Sigmoid colon (tissue), 7 donors: Measurements from ENCODE around the gene MTUS2. TPM values are rescaled to one million over a fixed set of nuclear protein-coding genes. Genes with fewer than 3 reads are reported as not detected.

ENCODE experiments used
- DNase-seq: peaks from one replicate; pipeline ENCODE4 v3.0.0-alpha.2; 2019
- H3K27ac ChIP-seq, 4 donors: fragments of 200-600 bp; sonication (generic); one replicate each; pipeline ENCODE4 v1.5.1; 2016 to 2019; ENCODE audit warnings: mild to moderate bottlenecking in 1 of 4
- H3K27me3 ChIP-seq, 3 donors: fragments of 200-600 bp; sonication (generic); one replicate each; pipeline ENCODE4 v1.5.1; 2019; ENCODE audit warnings: mild to moderate bottlenecking in 1 of 3
- H3K36me3 ChIP-seq, 4 donors: fragments of 200-600 bp; sonication (generic); one replicate each; pipeline ENCODE4 v1.5.1; 2016 to 2019
- H3K4me1 ChIP-seq, 4 donors: fragments of 200-600 bp; sonication (generic); one replicate each; pipeline ENCODE4 v1.5.1; 2017 to 2019
- H3K4me3 ChIP-seq, 4 donors: fragments of 200-600 bp; sonication (generic); one replicate each; pipeline ENCODE4 v1.5.1; 2017 to 2019; ENCODE audit warnings: mild to moderate bottlenecking in 2 of 4, moderate library complexity in 1 of 4
- H3K9me3 ChIP-seq, 4 donors: fragments of 200-600 bp in 3 of 4; sonication (generic) in 3 of 4; one replicate each; pipeline versions ENCODE4 v1.5.1 to v1.6.1; 2013 to 2019
- CTCF ChIP-seq, 4 experiments: fragments of 450-650 bp in 3 of 4; fragments of 200-600 bp in 1 of 4; IDR thresholded peaks; one replicate each; pipeline ENCODE4 v1.5.1; 2016 to 2019; ENCODE audit warnings: antibody characterized with exemption in 4 of 4, mild to moderate bottlenecking in 3 of 4, moderate library complexity in 2 of 4
- EP300 ChIP-seq, 4 donors: sonication (generic); formaldehyde crosslinking; IDR thresholded peaks; one replicate each; pipeline ENCODE4 v1.6.1; 2017; ENCODE audit warnings: antibody characterized with exemption in 4 of 4
- POLR2A ChIP-seq, 2 donors: fragments of 450-650 bp; IDR thresholded peaks; one replicate each; pipeline ENCODE4 v1.6.1; 2016; ENCODE audit warnings: antibody characterized with exemption in 2 of 2, mild to moderate bottlenecking in 2 of 2, moderate library complexity in 2 of 2
- POLR2AphosphoS5 ChIP-seq, 4 donors: sonication (generic); formaldehyde crosslinking; IDR thresholded peaks; one replicate each; pipeline ENCODE4 v1.6.1; 2017; ENCODE audit warnings: antibody characterized with exemption in 4 of 4
- WGBS, 2 donors: extraction: QIAGEN DNeasy Blood & Tissue Kit; methylation state at CpG; one replicate each; pipeline ENCODE4 v1.1.7; 2013; 5-methylcytosine and 5-hydroxymethylcytosine counted together
- intact Hi-C: fragments of 100-400 bp; cut with DNase I; formaldehyde crosslinking; loops from one replicate; pipeline ENCODE4 v1.15.1; 2023
- polyA plus RNA-seq, 3 donors: library from polyadenylated mRNA; stranded (reverse); fragments of 200-250 nt; gene quantifications; one replicate each; pipeline ENCODE4 v1.2.3, GENCODE V29; 2013
- small RNA-seq, 3 donors: library from RNA; depleted of rRNA; stranded (forward); fragments of <200 nt; gene quantifications; one replicate each; pipeline ENCODE3, GENCODE V24; 2016
- total RNA-seq, 4 donors: library from RNA; depleted of rRNA; stranded (reverse); fragments of >200 nt; gene quantifications; one replicate each; pipeline ENCODE4 v1.1.0, GENCODE V29; 2016
- donor health status: healthy with polysubstance abuse.
- donor health status: Bipolar disorder and iron deficiency.
- donor health status: healthy.

Gene MTUS2
- total and polyA plus RNA-seq, 7 donors = 0.23 to 2.2 (median 0.85) TPM; not detected in 1

- Histone ChIP-seq H3K4me1 (peaks cover 0 to 8% (median 0%) of the 10 kb centered on the region in 4 donors), H3K36me3 (peaks cover 6 to 45% (median 11%) of the 10 kb centered on the region in 4 donors), H3K27ac (no peak overlapping the region), H3K27me3 (no peaks in the 10 kb centered on the region), H3K4me3 (no peak overlapping the region), H3K9me3 (no peaks in the 10 kb centered on the region)
- TF ChIP-seq EP300 (IDR thresholded peaks at IDR 0.05) (no peak), CTCF (IDR thresholded peaks at IDR 0.05) (no peak), POLR2A (IDR thresholded peaks at IDR 0.05) (no peak), POLR2AphosphoS5 (IDR thresholded peaks at IDR 0.05) (no peak)
- no peak for DNase-seq
- WGBS, 2 donors = 94 to 96% methylated on average over 5 of the region's 5 CpGs
- intact Hi-C loops = no loop called here
These were observed 730.4 kb downstream of the MTUS2 start for GRCh38 chr13:29550430-29550988.

DNA sequence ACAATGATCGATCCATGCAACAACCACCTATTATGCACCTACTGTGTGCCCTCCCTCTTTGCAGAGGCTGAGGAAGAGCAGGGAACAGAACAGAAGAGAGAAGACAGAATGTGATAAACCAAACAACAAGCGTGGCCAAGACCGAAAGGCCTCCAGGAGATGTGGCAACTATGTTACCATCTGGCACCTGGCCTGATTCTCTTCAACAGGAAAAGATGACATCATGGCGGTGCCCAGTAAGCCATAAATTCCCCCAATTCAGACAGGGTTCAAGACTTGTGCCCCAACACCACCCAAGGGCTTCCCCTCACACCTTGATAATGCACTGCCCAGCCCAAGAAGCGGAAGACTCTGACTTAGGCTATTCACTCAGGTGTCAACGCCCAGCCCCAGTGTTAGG, 731.1 kb downstream of the MTUS2 start:
- H3K27ac ChIP-seq = no peak overlapping the region
- intact Hi-C loops = no loop called here

More for the DNA sequence above, 731.1 kb downstream of the MTUS2 start:
- no peak for DNase-seq
- Histone ChIP-seq H3K9me3 (no peaks in the 10 kb centered on the region), H3K4me3 (no peak overlapping the region), H3K4me1 (peaks cover 0 to 4% (median 0%) of the 10 kb centered on the region in 4 donors), H3K36me3 (peaks cover 6 to 45% (median 11%) of the 10 kb centered on the region in 4 donors), H3K27me3 (no peaks in the 10 kb centered on the region)
- TF ChIP-seq POLR2A (IDR thresholded peaks at IDR 0.05) = no peak
- WGBS, 2 donors = 93 to 94% methylated on average over 6 of the region's 6 CpGs

Small RNA genes lying within 50 kb of the gene (small RNA-seq; reads per million reads assigned to genes)
- 0 reads per million in 3 donors for gene AL359741.1

Other genes starting within 250 kb of the MTUS2 start
- 10 to 100 TPM; 38.6 to 96.4 (median 66.7) TPM for gene POMP, start 161.2 kb upstream of the MTUS2 start, total RNA-seq
- 100 to 1,000 TPM; 101 to 163 (median 135) TPM for gene POMP, start 161.2 kb upstream of the MTUS2 start, polyA plus RNA-seq
- 10 to 100 TPM; 14.1 to 18.2 (median 15.1) TPM for gene SLC46A3, start 101.4 kb upstream of the MTUS2 start, total RNA-seq
- 10 to 100 TPM in 1 of 3 donors, 1 to 10 TPM in 2; 6.7 to 25.6 (median 9.6) TPM for gene SLC46A3, start 101.4 kb upstream of the MTUS2 start, polyA plus RNA-seq